ENCODE results near the gene RFX1. TPM values are rescaled to one million over a fixed set of nuclear protein-coding genes. Genes with fewer than 3 reads are reported as not detected.
"Not testable (repeated sequence)": the region's sequence is repeated elsewhere in the genome, so short reads cannot be mapped to it uniquely, and the experiment has no call there.

The RFX1 gene
- total RNA-seq, 4 donors from 2014 or later: 2.7 to 7.2 (median 4.4) TPM

DNA sequence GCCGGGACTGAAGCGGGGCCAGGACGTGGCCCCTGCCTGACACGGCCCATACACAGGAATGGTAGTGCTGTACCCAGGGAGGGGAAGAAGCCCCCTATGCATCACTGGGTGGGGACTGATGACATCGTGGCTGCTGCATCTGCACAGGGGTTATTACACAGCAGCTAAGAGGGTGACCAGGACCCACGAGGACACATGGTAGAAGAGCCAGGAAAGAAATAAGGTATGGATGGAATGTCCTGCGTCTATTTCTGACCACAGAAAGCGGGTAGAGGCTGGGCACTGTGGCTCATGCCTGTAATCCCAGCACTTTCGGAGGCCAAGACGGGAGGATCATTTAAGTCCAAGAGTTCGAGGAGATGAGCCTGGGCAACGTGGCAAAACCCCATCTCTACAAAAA is 29.7 kb downstream of the RFX1 start:
- Histone ChIP-seq H3K4me3 (peak overlapping the region in 1 of 4 donors; percentile 9), H3K27me3 (no peaks in the 10 kb centered on the region), H3K4me1 (peaks cover 24 to 29% of the 10 kb centered on the region in 2 donors), H3K9me3 (no peaks in the 10 kb centered on the region), H3K27ac (peak overlapping the region; percentile 60 to 89 (median 80)), H3K36me3 (no peaks in the 10 kb centered on the region)
- intact Hi-C loops (cut with DNase I; ENCODE audit: low total_unique reads): no loop called here
- in situ Hi-C loops (cut with MboI; ENCODE audit: low sequenced_read_pairs in 4 of 4): no loop called here
- TF ChIP-seq, protein P1, sequence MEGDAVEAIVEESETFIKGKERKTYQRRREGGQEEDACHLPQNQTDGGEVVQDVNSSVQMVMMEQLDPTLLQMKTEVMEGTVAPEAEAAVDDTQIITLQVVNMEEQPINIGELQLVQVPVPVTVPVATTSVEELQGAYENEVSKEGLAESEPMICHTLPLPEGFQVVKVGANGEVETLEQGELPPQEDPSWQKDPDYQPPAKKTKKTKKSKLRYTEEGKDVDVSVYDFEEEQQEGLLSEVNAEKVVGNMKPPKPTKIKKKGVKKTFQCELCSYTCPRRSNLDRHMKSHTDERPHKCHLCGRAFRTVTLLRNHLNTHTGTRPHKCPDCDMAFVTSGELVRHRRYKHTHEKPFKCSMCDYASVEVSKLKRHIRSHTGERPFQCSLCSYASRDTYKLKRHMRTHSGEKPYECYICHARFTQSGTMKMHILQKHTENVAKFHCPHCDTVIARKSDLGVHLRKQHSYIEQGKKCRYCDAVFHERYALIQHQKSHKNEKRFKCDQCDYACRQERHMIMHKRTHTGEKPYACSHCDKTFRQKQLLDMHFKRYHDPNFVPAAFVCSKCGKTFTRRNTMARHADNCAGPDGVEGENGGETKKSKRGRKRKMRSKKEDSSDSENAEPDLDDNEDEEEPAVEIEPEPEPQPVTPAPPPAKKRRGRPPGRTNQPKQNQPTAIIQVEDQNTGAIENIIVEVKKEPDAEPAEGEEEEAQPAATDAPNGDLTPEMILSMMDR (IDR thresholded peaks at IDR 0.05 in 4 of 5, conservative IDR thresholded peaks at IDR 0.05 in 1 of 5): no peak
- TF ChIP-seq POLR2A (IDR thresholded peaks at IDR 0.05): no peak
- ATAC-seq (peak; percentile 68 to 78), DNase-seq (peak; percentile 26 to 67)

- Histone ChIP-seq H3K27me3 (no peaks in the 10 kb centered on the region), H3K27ac (peak overlapping the region; percentile 60 to 89 (median 80)), H3K9me3 (no peaks in the 10 kb centered on the region), H3K4me3 (peak overlapping the region in 1 of 4 donors; percentile 9), H3K36me3 (no peaks in the 10 kb centered on the region), H3K4me1 (peaks cover 24 to 27% of the 10 kb centered on the region in 2 donors)
- DNase-seq (peak; percentile 67 to 80), ATAC-seq (peak; percentile 85 to 86)
- no peak for TF ChIP-seq POLR2A (IDR thresholded peaks at IDR 0.05)
- TF ChIP-seq, protein P1 (IDR thresholded peaks at IDR 0.05 in 4 of 5, conservative IDR thresholded peaks at IDR 0.05 in 1 of 5): no peak
- in situ Hi-C loops (cut with MboI; ENCODE audit: low sequenced_read_pairs in 4 of 4): no loop called here
- intact Hi-C loops (cut with DNase I; ENCODE audit: low total_unique reads): no loop called here
These were observed 30.2 kb downstream of the RFX1 start for GRCh38 chr19:13975870-13976269.

GRCh38 chr19:13974073-13974472 is 32.0 kb downstream of the RFX1 start:
- H3K9me3 ChIP-seq: no peaks in the 10 kb centered on the region
- peak in 1 of 2 donors; percentile 39 for ATAC-seq
- in situ Hi-C loops (cut with MboI; ENCODE audit: low sequenced_read_pairs in 4 of 4) (no loop called here), intact Hi-C loops (cut with DNase I; ENCODE audit: low total_unique reads) (no loop called here)
- TF ChIP-seq POLR2A (IDR thresholded peaks at IDR 0.05): no peak
- TF ChIP-seq, protein P1 (IDR thresholded peaks at IDR 0.05 in 4 of 5, conservative IDR thresholded peaks at IDR 0.05 in 1 of 5): no peak
- H3K27ac ChIP-seq: peak overlapping the region in 2 of 4 donors; percentile 88 to 89
- H3K4me1 ChIP-seq: peaks cover 18 to 24% of the 10 kb centered on the region in 2 donors
- no peaks in the 10 kb centered on the region for H3K27me3 ChIP-seq
- H3K36me3 ChIP-seq: peaks cover 0 to 11% of the 10 kb centered on the region in 2 donors
- no peak for DNase-seq
- H3K4me3 ChIP-seq: no peak overlapping the region

GRCh38 chr19:13973479-13973878 is 32.6 kb downstream of the RFX1 start:
- in situ Hi-C loops (cut with MboI; ENCODE audit: low sequenced_read_pairs in 4 of 4); DNase-seq; H3K4me3 ChIP-seq; H3K27me3 ChIP-seq; intact Hi-C loops (cut with DNase I; ENCODE audit: low total_unique reads); H3K9me3 ChIP-seq; ATAC-seq: not testable (repeated sequence)
- Histone ChIP-seq H3K36me3 (peaks cover 0 to 17% of the 10 kb centered on the region in 2 donors), H3K4me1 (peaks cover 18 to 24% of the 10 kb centered on the region in 2 donors), H3K27ac (peak overlapping the region in 3 of 4 donors; percentile 39 to 67 (median 57))

GRCh38 chr19:13972368-13973155 is 33.6 kb downstream of the RFX1 start:
- no peak overlapping the region for H3K4me3 ChIP-seq
- no peak for ATAC-seq
- H3K9me3 ChIP-seq: no peaks in the 10 kb centered on the region
- H3K36me3 ChIP-seq: peaks cover 0 to 26% of the 10 kb centered on the region in 2 donors
- no peaks in the 10 kb centered on the region for H3K27me3 ChIP-seq
- intact Hi-C loops (cut with DNase I; ENCODE audit: low total_unique reads): no loop called here
- H3K27ac ChIP-seq: peak overlapping the region; percentile 39 to 67 (median 56)
- no peak for TF ChIP-seq POLR2A (IDR thresholded peaks at IDR 0.05)
- TF ChIP-seq, protein P1 (IDR thresholded peaks at IDR 0.05 in 4 of 5, conservative IDR thresholded peaks at IDR 0.05 in 1 of 5): no peak
- in situ Hi-C loops (cut with MboI; ENCODE audit: low sequenced_read_pairs in 4 of 4): no loop called here
- DNase-seq: peak in 1 of 2 donors; percentile 61
- peaks cover 18 to 24% of the 10 kb centered on the region in 2 donors for H3K4me1 ChIP-seq

DNA sequence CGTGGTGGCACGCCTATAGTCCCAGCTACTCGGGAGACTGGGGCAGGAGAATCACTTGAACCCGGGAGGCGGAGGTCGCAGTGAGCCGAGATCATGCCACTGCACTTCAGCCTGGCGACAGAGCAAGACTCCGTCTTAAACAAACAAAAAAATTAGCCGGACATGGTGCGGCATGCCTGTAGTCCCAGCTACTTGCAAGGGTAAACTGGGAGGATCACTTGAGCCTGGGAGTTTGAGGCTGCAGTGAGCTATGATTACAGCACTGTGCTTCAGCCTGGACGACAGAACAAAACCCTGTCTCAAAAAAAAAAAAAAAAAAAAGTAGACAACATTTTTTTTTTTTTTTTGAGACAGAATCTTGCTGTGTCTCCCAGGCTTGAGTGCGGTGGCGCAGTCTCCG is 34.3 kb downstream of the RFX1 start:
- intact Hi-C loops (cut with DNase I; ENCODE audit: low total_unique reads); ATAC-seq; in situ Hi-C loops (cut with MboI; ENCODE audit: low sequenced_read_pairs in 4 of 4); H3K4me3 ChIP-seq; H3K9me3 ChIP-seq; H3K27ac ChIP-seq; DNase-seq; H3K27me3 ChIP-seq: not testable (repeated sequence)
- Histone ChIP-seq H3K4me1 (peaks cover 18 to 24% of the 10 kb centered on the region in 2 donors), H3K36me3 (peaks cover 0 to 33% of the 10 kb centered on the region in 2 donors)

All from gastrocnemius medialis (tissue), 4 donors.